AG04449 (cell line): Measurements from ENCODE around the gene ACBD4.
A peak's percentile ranks its signal among the peaks of the same experiment; 100 is the strongest.

ENCODE experiments used
- CTCF ChIA-PET: fragments of 350-600 bp; formaldehyde crosslinking; extraction: SDS; loops from one replicate; lab custom pipeline; 2021; ENCODE audit warnings: antibody characterized with exemption; lab: Yijun Ruan, JAX
- POLR2A ChIA-PET: fragments of 400-600, 350-600 bp; formaldehyde crosslinking; extraction: SDS; loops from one replicate; lab custom pipeline; 2020; ENCODE audit warnings: antibody characterized with exemption, inconsistent platforms; lab: Yijun Ruan, JAX
- DNase-seq: peaks from one replicate; pipeline ENCODE4 v3.0.0-alpha.2; 2010; ENCODE audit warnings: low read depth, low spot score
- H3K4me3 ChIP-seq: 2 replicates; pipeline ENCODE4 v1.5.1; 2011; ENCODE audit warnings: low read depth, mild to moderate bottlenecking, control low read depth, low read length
- CTCF ChIP-seq: IDR thresholded peaks from one replicate; pipeline ENCODE4 v1.5.1; 2011; ENCODE audit warnings: mild to moderate bottlenecking, moderate library complexity, low read length, control low read depth, inconsistent platforms; ENCODE audit not compliant: insufficient read depth; ENCODE audit errors: missing control alignments

ACBD4 gene

GRCh38 chr17:45132572-45133463 lies 2.7 kb upstream of the ACBD4 start:
- CTCF ChIA-PET, result interaction anchor here (0.5 to 16.6 kb wide), 24 partner anchors 11 to 360 kb away, joined by 3 to 677 read pairs (median 6); partner anchors contain the start of genes EFTUD2, HEXIM1 and HEXIM2
- peak overlapping the region; percentile 86 for H3K4me3 ChIP-seq
- POLR2A ChIA-PET, result interaction anchor here (0.8 to 1.0 kb wide), 3 partner anchors 24 to 64 kb away, joined by 3 read pairs; no protein-coding TSS in a partner anchor
- DNase-seq, result no peak
- TF ChIP-seq CTCF, result peak; percentile 96

- DNase-seq, result no peak
- no peak for TF ChIP-seq CTCF
- POLR2A ChIA-PET, result interaction anchor here (0.5 to 2.6 kb wide), 6 partner anchors 8 to 61 kb away, joined by 3 to 56 read pairs (median 6); partner anchors contain the start of genes HEXIM1 and HEXIM2
- peak overlapping the region; percentile 75 for H3K4me3 ChIP-seq
- CTCF ChIA-PET, result interaction anchor here (0.6 to 16.6 kb wide), 102 partner anchors 9 to 716 kb away, joined by 3 to 677 read pairs (median 5); partner anchors contain the start of genes EFTUD2, GFAP, HEXIM1 and HEXIM2
Observed at GRCh38 chr17:45135978-45136791, 698 bp downstream of the ACBD4 start.

- TF ChIP-seq CTCF, result no peak
- ChIA-PET POLR2A (interaction anchor here (0.8 to 2.6 kb wide), 2 partner anchors 11 to 12 kb away, joined by 3 to 56 read pairs; partner anchors contain the start of gene HEXIM1), CTCF (interaction anchor here (1.8 to 16.6 kb wide), 10 partner anchors 8 to 259 kb away, joined by 7 to 677 read pairs (median 54); partner anchors contain the start of genes HEXIM1 and HEXIM2)
- no peak overlapping the region for H3K4me3 ChIP-seq
- no peak for DNase-seq
Observed at GRCh38 chr17:45136846-45137560, 1.5 kb downstream of the ACBD4 start.

- TF ChIP-seq CTCF, result no peak
- DNase-seq, result no peak
- no peak overlapping the region for H3K4me3 ChIP-seq
- POLR2A ChIA-PET, result interaction anchor here (0.8 kb wide), 1 partner anchor 10 kb away, joined by 3 read pairs; the partner anchor contains the start of gene HEXIM1
- CTCF ChIA-PET, result interaction anchor here (1.8 to 16.6 kb wide), 3 partner anchors 17 to 81 kb away, joined by 7 to 677 read pairs (median 236); partner anchors contain the start of genes HEXIM1 and HEXIM2
Observed at GRCh38 chr17:45137561-45138305, 2.2 kb downstream of the ACBD4 start.
